Sigmoid colon (tissue), 4 donors: Measurements from ENCODE around the gene MED13L.

Experiments
- CTCF ChIP-seq, 4 experiments: fragments of 450-650 bp in 3 of 4; fragments of 200-600 bp in 1 of 4; IDR thresholded peaks; one replicate each; pipeline ENCODE4 v1.5.1; 2016 to 2019; ENCODE audit warnings: antibody characterized with exemption in 4 of 4, mild to moderate bottlenecking in 3 of 4, moderate library complexity in 2 of 4
- EP300 ChIP-seq, 4 donors: sonication (generic); formaldehyde crosslinking; IDR thresholded peaks; one replicate each; pipeline ENCODE4 v1.6.1; 2017; ENCODE audit warnings: antibody characterized with exemption in 4 of 4
- POLR2A ChIP-seq, 2 donors: fragments of 450-650 bp; IDR thresholded peaks; one replicate each; pipeline ENCODE4 v1.6.1; 2016; ENCODE audit warnings: antibody characterized with exemption in 2 of 2, mild to moderate bottlenecking in 2 of 2, moderate library complexity in 2 of 2
- POLR2AphosphoS5 ChIP-seq, 4 donors: sonication (generic); formaldehyde crosslinking; IDR thresholded peaks; one replicate each; pipeline ENCODE4 v1.6.1; 2017; ENCODE audit warnings: antibody characterized with exemption in 4 of 4

- TF ChIP-seq CTCF (IDR thresholded peaks at IDR 0.05) (no peak), POLR2AphosphoS5 (IDR thresholded peaks at IDR 0.05) (no peak), POLR2A (IDR thresholded peaks at IDR 0.05) (no peak), EP300 (IDR thresholded peaks at IDR 0.05) (no peak)
Measured at GRCh38 chr12:115918763-115919162, 358.7 kb downstream of the MED13L start.
